Gastroesophageal sphincter (tissue), 4 donors: ENCODE data around the gene CPA1. TPM values are rescaled to one million over a fixed set of nuclear protein-coding genes. Genes with fewer than 3 reads are reported as not detected.
A peak's percentile ranks its signal among the peaks of the same experiment; 100 is the strongest.

Experiments
- ATAC-seq: fragments of 150-250 bp; one replicate; pipeline ENCODE4 v1.9.1; 2016; ENCODE audit warnings: mild to moderate bottlenecking, moderate library complexity
- H3K27ac ChIP-seq, 4 donors: fragments of 200-600 bp; sonication (generic) in 3 of 4; 1 replicate in 3 of 4; 2 replicates in 1 of 4; pipeline ENCODE4 v1.5.1; 2016 to 2019
- H3K27me3 ChIP-seq: fragments of 200-600 bp; sonication (generic); one replicate; pipeline ENCODE4 v1.5.1; 2019
- H3K36me3 ChIP-seq, 2 donors: fragments of 200-600 bp; sonication (generic); one replicate each; pipeline ENCODE4 v1.5.1; 2019; ENCODE audit warnings: control low read depth in 1 of 2
- H3K4me1 ChIP-seq, 3 donors: fragments of 200-600 bp; sonication (generic); 1 replicate in 2 of 3; 2 replicates in 1 of 3; pipeline ENCODE4 v1.5.1; 2016 to 2019; ENCODE audit warnings: control low read depth in 2 of 3
- H3K4me3 ChIP-seq, 2 donors: fragments of 200-600 bp; sonication (generic); one replicate each; pipeline ENCODE4 v1.5.1; 2019; ENCODE audit warnings: mild to moderate bottlenecking in 1 of 2, moderate library complexity in 1 of 2
- H3K9me3 ChIP-seq, 3 donors: fragments of 200-600 bp; sonication (generic); one replicate each; pipeline ENCODE4 v1.5.1; 2017 to 2019; ENCODE audit warnings: control low read depth in 2 of 3
- EP300 ChIP-seq: sonication (generic); formaldehyde crosslinking; IDR thresholded peaks from one replicate; pipeline ENCODE4 v1.6.1; 2017; ENCODE audit warnings: antibody characterized with exemption, mild to moderate bottlenecking
- POLR2A ChIP-seq, 2 donors: fragments of 450-650 bp; IDR thresholded peaks; one replicate each; pipeline ENCODE4 v1.6.1; 2017; ENCODE audit warnings: antibody characterized with exemption in 2 of 2, mild to moderate bottlenecking in 2 of 2, moderate library complexity in 1 of 2
- POLR2AphosphoS5 ChIP-seq: sonication (generic); formaldehyde crosslinking; IDR thresholded peaks from one replicate; pipeline ENCODE4 v1.6.1; 2017; ENCODE audit warnings: antibody characterized with exemption
- WGBS, 2 donors: methylation state at CpG; one replicate each; pipeline ENCODE4 v1.1.5; 2018; ENCODE audit warnings: low coverage in 1 of 2; 5-methylcytosine and 5-hydroxymethylcytosine counted together
- total RNA-seq, 4 donors: library from RNA; depleted of rRNA; stranded (reverse); fragments of >200 nt; gene quantifications; one replicate each; pipeline ENCODE4 v1.1.0, GENCODE V29; 2016
- TF ChIP-seq, protein P1 (sequence below), 4 experiments: fragments of 200-600 bp in 2 of 4; fragments of 450-650 bp in 2 of 4; sonication (generic) in 1 of 4; IDR thresholded peaks; one replicate each; pipeline ENCODE4 v1.5.1; 2017 to 2019; ENCODE audit warnings: antibody characterized with exemption in 4 of 4, mild to moderate bottlenecking in 2 of 4, moderate library complexity in 2 of 4

CPA1 gene
- total RNA-seq, 4 donors from 2014 or later = 0.42 TPM; not detected in 3

DNA sequence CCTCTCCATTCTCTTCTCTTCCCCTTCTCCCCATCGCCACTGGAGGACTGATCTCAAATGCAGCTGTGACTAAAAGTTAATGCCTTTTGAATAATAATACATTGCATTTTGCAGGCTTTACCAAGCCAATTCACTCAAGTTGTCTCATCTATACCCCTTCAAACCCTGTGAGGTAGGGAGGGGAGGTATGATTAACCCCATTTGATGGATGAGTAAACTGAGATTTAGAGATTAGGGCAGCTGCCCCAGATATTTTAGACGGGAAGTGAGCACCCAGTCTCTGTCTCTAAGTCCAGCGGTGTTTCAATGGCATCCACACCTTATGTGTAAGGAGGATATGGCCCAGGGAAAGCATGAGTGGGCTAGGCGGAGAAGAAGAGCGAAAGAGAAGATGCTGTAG lies 34.6 kb upstream of the CPA1 start:
- Histone ChIP-seq H3K27ac (no peak overlapping the region), H3K27me3 (no peaks in the 10 kb centered on the region), H3K4me1 (peaks cover 0 to 1% (median under 1%) of the 10 kb centered on the region in 3 donors), H3K36me3 (no peaks in the 10 kb centered on the region), H3K4me3 (no peak overlapping the region), H3K9me3 (no peaks in the 10 kb centered on the region)
- no peak for TF ChIP-seq POLR2AphosphoS5
- TF ChIP-seq, protein P1, sequence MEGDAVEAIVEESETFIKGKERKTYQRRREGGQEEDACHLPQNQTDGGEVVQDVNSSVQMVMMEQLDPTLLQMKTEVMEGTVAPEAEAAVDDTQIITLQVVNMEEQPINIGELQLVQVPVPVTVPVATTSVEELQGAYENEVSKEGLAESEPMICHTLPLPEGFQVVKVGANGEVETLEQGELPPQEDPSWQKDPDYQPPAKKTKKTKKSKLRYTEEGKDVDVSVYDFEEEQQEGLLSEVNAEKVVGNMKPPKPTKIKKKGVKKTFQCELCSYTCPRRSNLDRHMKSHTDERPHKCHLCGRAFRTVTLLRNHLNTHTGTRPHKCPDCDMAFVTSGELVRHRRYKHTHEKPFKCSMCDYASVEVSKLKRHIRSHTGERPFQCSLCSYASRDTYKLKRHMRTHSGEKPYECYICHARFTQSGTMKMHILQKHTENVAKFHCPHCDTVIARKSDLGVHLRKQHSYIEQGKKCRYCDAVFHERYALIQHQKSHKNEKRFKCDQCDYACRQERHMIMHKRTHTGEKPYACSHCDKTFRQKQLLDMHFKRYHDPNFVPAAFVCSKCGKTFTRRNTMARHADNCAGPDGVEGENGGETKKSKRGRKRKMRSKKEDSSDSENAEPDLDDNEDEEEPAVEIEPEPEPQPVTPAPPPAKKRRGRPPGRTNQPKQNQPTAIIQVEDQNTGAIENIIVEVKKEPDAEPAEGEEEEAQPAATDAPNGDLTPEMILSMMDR (IDR thresholded peaks at IDR 0.05) = no peak
- no peak for ATAC-seq
- 91 to 100% methylated on average over 4 of the region's 5 CpGs for WGBS, 2 donors

DNA sequence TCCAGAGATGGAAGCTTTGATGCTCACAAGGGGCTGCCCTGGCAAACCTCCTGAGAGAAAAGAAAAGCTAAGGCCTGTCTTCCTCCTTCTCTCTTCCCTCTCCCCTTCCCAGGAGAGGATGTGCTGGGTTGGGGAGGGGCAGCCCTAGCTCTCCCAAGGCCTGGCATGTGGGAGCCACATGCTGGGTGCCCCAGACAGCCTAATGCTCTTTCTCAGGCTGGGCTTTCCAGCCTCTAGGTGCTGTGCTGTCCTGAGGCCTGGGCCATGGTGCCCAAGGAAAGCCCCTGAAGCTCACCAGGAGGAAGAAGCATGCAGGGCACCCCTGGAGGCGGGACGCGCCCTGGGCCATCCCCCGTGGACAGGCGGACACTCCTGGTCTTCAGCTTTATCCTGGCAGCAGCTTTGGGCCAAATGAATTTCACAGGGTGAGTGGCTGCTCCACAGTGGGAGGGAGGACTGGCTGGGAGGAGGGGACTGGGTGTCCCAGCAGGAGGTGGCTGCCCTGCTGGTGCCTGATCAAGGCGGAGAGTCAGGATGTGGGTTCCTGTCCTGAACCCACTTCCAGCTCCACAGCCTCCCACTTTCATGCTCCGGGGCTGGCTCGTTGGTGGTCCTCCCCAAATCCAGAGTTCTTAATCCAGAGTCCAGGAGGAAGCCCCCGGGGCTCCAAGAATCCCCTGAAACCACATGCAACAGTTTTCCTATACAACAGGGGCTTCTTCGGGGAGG lies 34.0 kb upstream of the CPA1 start:
- no peaks in the 10 kb centered on the region for H3K36me3 ChIP-seq
- ATAC-seq = no peak
- TF ChIP-seq EP300 (no peak), POLR2A (IDR thresholded peaks at IDR 0.05) (no peak), POLR2AphosphoS5 (no peak)
- TF ChIP-seq, protein P1 (IDR thresholded peaks at IDR 0.05) = no peak
- peaks cover 0 to 8% (median 7%) of the 10 kb centered on the region in 3 donors for H3K4me1 ChIP-seq
- no peak overlapping the region for H3K27ac ChIP-seq
- whole genome bisulfite sequencing, 2 donors = 92% methylated on average over 4 of the region's 10 CpGs; no CpG with 5 or more reads in 1 of the 2 donors
- H3K9me3 ChIP-seq = no peaks in the 10 kb centered on the region
- H3K27me3 ChIP-seq = no peaks in the 10 kb centered on the region
- no peak overlapping the region for H3K4me3 ChIP-seq

DNA sequence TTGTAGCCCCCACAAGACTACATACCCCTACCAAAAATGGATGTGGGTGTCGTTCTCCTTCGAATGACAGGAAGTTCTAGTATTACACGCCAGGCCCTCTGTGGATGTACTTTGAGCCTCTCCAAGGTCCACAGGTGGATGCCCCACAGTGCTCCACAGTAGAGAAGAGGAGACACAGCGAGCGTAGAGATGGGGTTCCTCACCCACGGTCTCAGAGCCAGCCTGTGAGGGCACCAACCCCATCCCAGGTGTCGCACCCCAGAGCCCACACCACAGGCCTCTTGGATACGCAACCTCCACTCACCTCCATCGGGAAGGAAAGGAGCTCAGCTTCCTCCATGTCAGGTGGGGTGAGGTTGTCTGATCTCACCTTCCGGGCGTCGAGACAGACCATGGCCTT lies 33.4 kb upstream of the CPA1 start:
- 87% methylated on average over 8 of the region's 12 CpGs; no CpG with 5 or more reads in 1 of the 2 donors for WGBS, 2 donors

DNA sequence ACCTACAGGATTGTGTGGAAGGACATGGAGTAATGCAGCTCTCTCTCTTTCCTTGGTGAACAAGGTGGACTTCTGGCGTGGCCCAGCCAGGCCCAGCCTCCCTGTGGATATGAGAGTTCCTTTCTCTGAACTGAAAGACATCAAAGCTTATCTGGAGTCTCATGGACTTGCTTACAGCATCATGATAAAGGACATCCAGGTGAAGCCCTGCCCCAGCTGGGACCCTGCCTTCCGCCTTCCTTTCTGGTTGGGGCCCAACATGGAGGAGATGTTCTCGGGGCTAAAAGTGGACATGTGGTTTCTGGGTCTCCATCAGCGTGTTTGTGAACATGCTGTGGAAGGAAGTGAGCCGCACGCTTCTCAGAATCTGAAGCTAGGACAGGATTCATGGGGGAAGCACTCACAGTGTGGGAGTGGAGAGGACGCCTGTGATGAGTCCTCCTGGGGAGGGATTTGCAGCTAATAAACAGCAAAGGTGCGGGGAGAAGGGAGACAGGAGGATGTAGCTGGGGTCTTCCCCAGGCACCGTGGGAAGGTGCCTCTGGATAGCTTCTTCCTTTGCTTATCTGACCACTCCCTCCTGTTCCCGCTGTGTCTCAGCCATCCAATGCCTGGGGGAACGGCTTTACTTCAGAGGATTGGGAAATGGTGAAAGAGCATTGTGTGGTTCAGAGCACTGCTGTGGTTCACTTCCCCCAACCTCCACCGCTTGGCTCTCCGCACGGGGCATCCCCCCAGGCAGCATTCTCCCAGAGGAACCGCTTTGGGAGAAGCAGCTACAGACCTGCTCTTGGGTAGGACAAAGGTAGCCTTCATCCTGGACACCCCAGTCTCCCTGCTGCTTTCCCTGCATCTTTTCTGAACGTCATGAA lies 30.1 kb upstream of the CPA1 start:
- Histone ChIP-seq H3K36me3 (no peaks in the 10 kb centered on the region), H3K27me3 (no peaks in the 10 kb centered on the region), H3K4me3 (no peak overlapping the region), H3K27ac (peak overlapping the region in 3 of 4 donors; percentile 20 to 69 (median 26)), H3K9me3 (no peaks in the 10 kb centered on the region), H3K4me1 (peaks cover 0 to 27% (median 15%) of the 10 kb centered on the region in 3 donors)
- 74 to 78% methylated on average over 8 to 13 of the region's 16 CpGs for WGBS, 2 donors
- TF ChIP-seq EP300 (no peak), POLR2AphosphoS5 (no peak), POLR2A (IDR thresholded peaks at IDR 0.05) (no peak)
- TF ChIP-seq, protein P1 (IDR thresholded peaks at IDR 0.05) = no peak
- no peak for ATAC-seq

More for the DNA sequence above, 33.4 kb upstream of the CPA1 start:
- Histone ChIP-seq H3K9me3 (no peaks in the 10 kb centered on the region), H3K27me3 (no peaks in the 10 kb centered on the region), H3K4me1 (peaks cover 0 to 14% (median 9%) of the 10 kb centered on the region in 3 donors), H3K27ac (no peak overlapping the region), H3K36me3 (no peaks in the 10 kb centered on the region), H3K4me3 (no peak overlapping the region)
- no peak for TF ChIP-seq POLR2AphosphoS5
- TF ChIP-seq, protein P1 (IDR thresholded peaks at IDR 0.05) = no peak
- ATAC-seq = no peak
